Measurements from ENCODE around the gene DNAJC28. TPM values are rescaled to one million over a fixed set of nuclear protein-coding genes. Genes with fewer than 3 reads are reported as not detected.

DNAJC28 gene
- total RNA-seq, 1 donor from 2014 or later, result 2.1 TPM

- Histone ChIP-seq H3K9me3 (ENCODE audit: insufficient read depth, low read depth, low read length) (no peaks in the 10 kb centered on the region), H4K20me1 (ENCODE audit: insufficient read depth, low read length) (no peaks in the 10 kb centered on the region), H3K27me3 (ENCODE audit: insufficient read depth, low read length) (no peaks in the 10 kb centered on the region), H3K36me3 (ENCODE audit: insufficient read depth, low read length) (peaks cover 5% of the 10 kb centered on the region), H3K4me3 (ENCODE audit: insufficient read depth, low read depth, low read length) (no peak overlapping the region), H3K79me2 (ENCODE audit: insufficient read depth, low read length) (no peaks in the 10 kb centered on the region), H2AFZ (ENCODE audit: low read depth, low read length) (no peak overlapping the region), H3K27ac (ENCODE audit: low read depth, low read length) (no peak overlapping the region), H3K9ac (ENCODE audit: low read length) (no peak overlapping the region), H3K4me1 (ENCODE audit: insufficient read depth, low read length) (peaks cover 5% of the 10 kb centered on the region), H3K4me2 (ENCODE audit: low read length) (no peak overlapping the region)
- DNase-seq (ENCODE audit: low read depth) (no peak), FAIRE-seq (no peak)
- peaks cover 12% of the 10 kb centered on the region for H3K4me1 Mint-ChIP-seq (ENCODE audit: low read depth, unreplicated experiment)
- H3K27me3 Mint-ChIP-seq (ENCODE audit: low read depth, unreplicated experiment), result no peaks in the 10 kb centered on the region
- H3K9me3 Mint-ChIP-seq (ENCODE audit: unreplicated experiment), result no peaks in the 10 kb centered on the region
- H3K36me3 Mint-ChIP-seq (ENCODE audit: low read depth, unreplicated experiment), result peaks cover 2% of the 10 kb centered on the region
- H3K4me3 Mint-ChIP-seq (ENCODE audit: unreplicated experiment), result no peak overlapping the region
- no peak overlapping the region for H3K27ac Mint-ChIP-seq (ENCODE audit: unreplicated experiment)
- TF ChIP-seq CTCF (IDR thresholded peaks at IDR 0.05; ENCODE audit: insufficient read depth, low read depth, low read length) (no peak), EZH2 (IDR thresholded peaks at IDR 0.05; ENCODE audit: insufficient read depth, low read length) (no peak)
Observed at GRCh38 chr21:33455686-33456446, 35.6 kb downstream of the DNAJC28 start.

GRCh38 chr21:33452362-33452761 lies 39.2 kb downstream of the DNAJC28 start:
- no peaks in the 10 kb centered on the region for H3K9me3 Mint-ChIP-seq (ENCODE audit: unreplicated experiment)
- H3K27me3 Mint-ChIP-seq (ENCODE audit: low read depth, unreplicated experiment), result no peaks in the 10 kb centered on the region
- Histone ChIP-seq H3K9ac (ENCODE audit: low read length) (no peak overlapping the region), H3K9me3 (ENCODE audit: insufficient read depth, low read depth, low read length) (no peaks in the 10 kb centered on the region), H3K36me3 (ENCODE audit: insufficient read depth, low read length) (peaks cover 5% of the 10 kb centered on the region), H4K20me1 (ENCODE audit: insufficient read depth, low read length) (no peaks in the 10 kb centered on the region), H3K27ac (ENCODE audit: low read depth, low read length) (no peak overlapping the region), H3K27me3 (ENCODE audit: insufficient read depth, low read length) (no peaks in the 10 kb centered on the region), H3K79me2 (ENCODE audit: insufficient read depth, low read length) (no peaks in the 10 kb centered on the region), H3K4me2 (ENCODE audit: low read length) (no peak overlapping the region), H2AFZ (ENCODE audit: low read depth, low read length) (no peak overlapping the region), H3K4me3 (ENCODE audit: insufficient read depth, low read depth, low read length) (no peak overlapping the region), H3K4me1 (ENCODE audit: insufficient read depth, low read length) (peaks cover 5% of the 10 kb centered on the region)
- DNase-seq (ENCODE audit: low read depth) (no peak), FAIRE-seq (no peak)
- H3K36me3 Mint-ChIP-seq (ENCODE audit: low read depth, unreplicated experiment), result peaks cover 3% of the 10 kb centered on the region
- H3K4me3 Mint-ChIP-seq (ENCODE audit: unreplicated experiment), result no peak overlapping the region
- no peak for TF ChIP-seq EZH2 (IDR thresholded peaks at IDR 0.05; ENCODE audit: insufficient read depth, low read length)
- TF ChIP-seq CTCF (IDR thresholded peaks at IDR 0.05; ENCODE audit: insufficient read depth, low read depth, low read length), result no peak
- H3K4me1 Mint-ChIP-seq (ENCODE audit: low read depth, unreplicated experiment), result peaks cover 8% of the 10 kb centered on the region
- no peak overlapping the region for H3K27ac Mint-ChIP-seq (ENCODE audit: unreplicated experiment)

GRCh38 chr21:33451634-33452071 lies 39.9 kb downstream of the DNAJC28 start:
- H3K36me3 ChIP-seq (ENCODE audit: insufficient read depth, low read length), result peaks cover 5% of the 10 kb centered on the region
- no peaks in the 10 kb centered on the region for H3K9me3 ChIP-seq (ENCODE audit: insufficient read depth, low read depth, low read length)
- H3K9ac ChIP-seq (ENCODE audit: low read length), result no peak overlapping the region
- no peak for DNase-seq (ENCODE audit: low read depth)
- H3K4me2 ChIP-seq (ENCODE audit: low read length), result no peak overlapping the region
- no peak overlapping the region for H3K27ac ChIP-seq (ENCODE audit: low read depth, low read length)
- Mint-ChIP-seq H3K27ac (ENCODE audit: unreplicated experiment) (no peak overlapping the region), H3K9me3 (ENCODE audit: unreplicated experiment) (no peaks in the 10 kb centered on the region), H3K27me3 (ENCODE audit: low read depth, unreplicated experiment) (no peaks in the 10 kb centered on the region), H3K36me3 (ENCODE audit: low read depth, unreplicated experiment) (peaks cover 3% of the 10 kb centered on the region), H3K4me1 (ENCODE audit: low read depth, unreplicated experiment) (peaks cover 8% of the 10 kb centered on the region), H3K4me3 (ENCODE audit: unreplicated experiment) (no peak overlapping the region)
- H3K4me3 ChIP-seq (ENCODE audit: insufficient read depth, low read depth, low read length), result no peak overlapping the region
- no peaks in the 10 kb centered on the region for H4K20me1 ChIP-seq (ENCODE audit: insufficient read depth, low read length)
- FAIRE-seq, result no peak
- no peaks in the 10 kb centered on the region for H3K79me2 ChIP-seq (ENCODE audit: insufficient read depth, low read length)
- no peak overlapping the region for H2AFZ ChIP-seq (ENCODE audit: low read depth, low read length)
- peaks cover 5% of the 10 kb centered on the region for H3K4me1 ChIP-seq (ENCODE audit: insufficient read depth, low read length)
- H3K27me3 ChIP-seq (ENCODE audit: insufficient read depth, low read length), result no peaks in the 10 kb centered on the region
- TF ChIP-seq EZH2 (IDR thresholded peaks at IDR 0.05; ENCODE audit: insufficient read depth, low read length) (no peak), CTCF (IDR thresholded peaks at IDR 0.05; ENCODE audit: insufficient read depth, low read depth, low read length) (no peak)

Data from astrocyte (in vitro differentiated cells and primary cell).